ENCODE measurements around the gene TPM1. TPM values are rescaled to one million over a fixed set of nuclear protein-coding genes. Genes with fewer than 3 reads are reported as not detected.

Gene TPM1
- total and polyA plus RNA-seq, 2 of the 4 experiments (the other 2 are of a cell fraction): 661 to 1,623 TPM

DNA sequence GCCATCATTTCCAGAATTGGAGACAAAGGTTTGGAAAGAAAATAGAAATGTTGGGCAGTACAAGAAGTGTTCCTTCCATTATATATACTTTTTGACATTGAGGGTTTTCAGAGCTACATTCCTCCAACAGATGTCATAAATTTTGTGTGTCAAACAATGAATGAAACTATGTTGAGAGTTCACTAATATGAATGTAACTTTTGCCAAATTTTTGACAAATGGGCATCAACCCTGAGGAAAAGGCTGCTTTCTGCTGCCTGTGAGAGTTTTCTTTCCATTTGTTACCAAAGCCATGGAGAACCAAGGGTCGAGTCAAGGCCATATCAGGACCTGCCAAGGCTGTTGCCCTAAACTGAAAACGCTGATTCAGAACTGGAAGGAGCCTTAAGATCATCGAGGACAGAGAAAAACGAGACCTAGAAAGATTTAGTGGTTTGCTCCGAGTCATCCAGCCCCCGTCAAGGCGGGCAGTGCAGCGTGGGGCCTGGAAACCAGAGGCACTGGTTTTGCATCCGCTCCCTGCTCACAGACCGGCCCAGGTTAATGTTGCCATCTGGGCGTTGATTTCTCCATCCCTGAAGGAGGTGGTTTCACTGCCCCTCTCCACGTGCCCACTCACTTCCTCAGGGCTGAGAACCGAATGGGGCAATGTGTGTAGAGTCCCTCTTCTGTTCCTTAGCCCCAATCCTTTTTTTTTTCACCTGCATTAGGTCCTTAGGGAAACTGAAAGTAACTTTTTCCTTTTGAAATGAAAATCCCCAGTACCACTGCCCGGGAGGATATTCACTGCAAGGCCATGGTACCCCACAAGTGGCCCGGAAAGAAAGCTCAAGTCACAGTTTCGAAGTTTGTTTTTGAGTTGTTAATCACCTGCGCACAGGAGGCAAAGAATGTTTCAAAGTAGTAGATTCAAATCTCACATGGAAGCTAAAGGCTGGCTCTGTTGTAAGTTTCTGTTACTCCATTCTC lies 32.8 kb downstream of the TPM1 start:
- H3K79me1 ChIP-seq (ENCODE audit: low read depth in 1 of 2, low read length in 2 of 2): peaks cover 2 to 7% of the 10 kb centered on the region in 2 experiments; a peak in 1 of 4 replicates
- peak overlapping the region; percentile 36 for H3K4me2 ChIP-seq (ENCODE audit: low read depth, low read length)
- peak overlapping the region; percentile 61 for H4K91ac ChIP-seq (ENCODE audit: insufficient read depth, low read depth, low read length)
- ATAC-seq (ENCODE audit: low read depth) (peak; percentile 2; the same call in 1 of the 2 replicates), DNase-seq (peak; percentile 46)
- dilution Hi-C loops (cut with HindIII; ENCODE audit: low sequenced_read_pairs, unreplicated experiment) (no loop called here), in situ Hi-C loops (cut with MboI; ENCODE audit: low sequenced_read_pairs) (no loop called here), intact Hi-C loops (cut with micrococcal nuclease) (no loop called here)
- peaks cover 31% of the 10 kb centered on the region for H4K20me1 ChIP-seq (ENCODE audit: insufficient read depth, low read length)
- peak overlapping the region; percentile 75 for H2AFZ ChIP-seq (replicated peaks; ENCODE audit: low read length, poor library complexity)
- H2AK9ac ChIP-seq (replicated peaks; ENCODE audit: low read depth, low read length, poor library complexity): no peak overlapping the region
- peak overlapping the region; percentile 8 for H4K5ac ChIP-seq (ENCODE audit: low read depth, low read length)
- no peaks in the 10 kb centered on the region for H3K27me3 ChIP-seq (ENCODE audit: control insufficient read depth, insufficient read depth, low read length)
- peak overlapping the region; percentile 86; the same call in 1 of the 2 replicates for H2AK5ac ChIP-seq (ENCODE audit: low read depth, low read length)
- H3K9ac ChIP-seq (ENCODE audit: low read depth, low read length): 0 out of 2 replicates have a peak overlapping the region, but pooled peaks have one; percentile 39
- peaks cover 17% of the 10 kb centered on the region for H3K9me1 ChIP-seq (ENCODE audit: insufficient read depth, low read length)
- peaks cover 16% of the 10 kb centered on the region for H3K36me3 ChIP-seq (ENCODE audit: control insufficient read depth, insufficient read depth, low read length)
- CTCF ChIA-PET: interaction anchor here (0.7 to 1.1 kb wide), 2 partner anchors 18 to 75 kb away, joined by 3 read pairs; no protein-coding TSS in a partner anchor
- H2BK15ac ChIP-seq (ENCODE audit: low read depth, low read length): peak overlapping the region; percentile 23; the same call in 1 of the 3 replicates
- peak overlapping the region; percentile 76 for H3K4ac ChIP-seq (ENCODE audit: low read depth, low read length)
- peak overlapping the region; percentile 17; the same call in 1 of the 2 replicates for H3K56ac ChIP-seq (ENCODE audit: extremely low read depth, insufficient read depth, low read length)
- peak overlapping the region; percentile 29 to 53; a peak in 3 of 4 replicates for H4K8ac ChIP-seq (ENCODE audit: low read depth in 2 of 2, low read length in 2 of 2)
- H3K23ac ChIP-seq (ENCODE audit: low read depth, low read length): peak overlapping the region; percentile 34
- TF ChIP-seq, protein P1, sequence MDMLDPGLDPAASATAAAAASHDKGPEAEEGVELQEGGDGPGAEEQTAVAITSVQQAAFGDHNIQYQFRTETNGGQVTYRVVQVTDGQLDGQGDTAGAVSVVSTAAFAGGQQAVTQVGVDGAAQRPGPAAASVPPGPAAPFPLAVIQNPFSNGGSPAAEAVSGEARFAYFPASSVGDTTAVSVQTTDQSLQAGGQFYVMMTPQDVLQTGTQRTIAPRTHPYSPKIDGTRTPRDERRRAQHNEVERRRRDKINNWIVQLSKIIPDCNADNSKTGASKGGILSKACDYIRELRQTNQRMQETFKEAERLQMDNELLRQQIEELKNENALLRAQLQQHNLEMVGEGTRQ (IDR thresholded peaks at IDR 0.05; ENCODE audit: low read depth, low read length): no peak
- TF ChIP-seq MAZ (IDR thresholded peaks at IDR 0.05; ENCODE audit: borderline replicate concordance, low read depth, low read length) (no peak), CEBPB (IDR thresholded peaks at IDR 0.05; ENCODE audit: low read depth, low read length) (no peak), MAFK (IDR thresholded peaks at IDR 0.05; ENCODE audit: low read depth, low read length) (peak; percentile 58; the same call in 1 of the 2 replicates), RAD21 (IDR thresholded peaks at IDR 0.05; ENCODE audit: low read length) (no peak), BHLHE40 (IDR thresholded peaks at IDR 0.05; ENCODE audit: low read depth, low read length) (0 out of 2 replicates have a peak, but pooled peaks have one; percentile 15)
- peak overlapping the region; percentile 39 for H3K27ac ChIP-seq (ENCODE audit: insufficient read depth, low read length)
- WGBS, 2 experiments (ENCODE audit: extremely low coverage in 2 of 2, insufficient read length in 1 of 2): 54% methylated on average over 12 of the region's 17 CpGs; no CpG with 5 or more reads in 1 of the 2 experiments
- no peak overlapping the region for H3K4me3 ChIP-seq (ENCODE audit: insufficient read depth, low read depth, low read length)
- POLR2A ChIA-PET (ENCODE audit: unreplicated experiment): no interaction called here
- H3K14ac ChIP-seq (replicated peaks; ENCODE audit: low read depth, low read length): peak overlapping the region; percentile 49; the same call in 1 of the 2 replicates
- BruUV-seq (replicated peaks): no TSS peak
- H3K18ac ChIP-seq (ENCODE audit: low read depth, low read length): peak overlapping the region; percentile 58
- H3K9me3 ChIP-seq (ENCODE audit: control insufficient read depth, insufficient read depth, low read length): no peaks in the 10 kb centered on the region
- H2BK20ac ChIP-seq (ENCODE audit: low read depth, low read length): peak overlapping the region; percentile 69
- H2BK5ac ChIP-seq (ENCODE audit: low read depth, low read length, poor library complexity, severe bottlenecking): peak overlapping the region; percentile 46
- H2BK120ac ChIP-seq (ENCODE audit: low read depth, low read length): peak overlapping the region; percentile 21
- H3K4me1 ChIP-seq (ENCODE audit: control insufficient read depth, insufficient read depth, low read length): peaks cover 17% of the 10 kb centered on the region
